GM13976 (cell line): ENCODE data around the gene ABHD6.

Experiments
- DNase-seq: peaks from one replicate; pipeline ENCODE4 v3.0.0; 2012; ENCODE audit warnings: low spot score
- CTCF ChIP-seq: IDR thresholded peaks from 2 replicates; pipeline ENCODE4 v1.5.1; 2012; ENCODE audit warnings: borderline replicate concordance, mild to moderate bottlenecking; ENCODE audit not compliant: insufficient read depth; ENCODE audit errors: extremely low read depth, missing control alignments, control extremely low read depth
- in situ Hi-C: fragments of 300-500 bp; cut with MboI; formaldehyde crosslinking; loops from one replicate; pipeline ENCODE4 v1.12.0; 2022; ENCODE audit warnings: low sequenced_read_pairs, mixed read lengths, inconsistent platforms; ENCODE audit not compliant: unreplicated experiment

The ABHD6 gene

GRCh38 chr3:58237238-58237940 lies at the start of gene ABHD6:
Gene ABHD6 (plus strand): TSS chr3:58237792. CDS start chr3:58256587, 18,795 bp downstream.
- in situ Hi-C loops: no loop called here
- DNase-seq: peak; percentile 92
- peak; percentile 65 for TF ChIP-seq CTCF

DNA sequence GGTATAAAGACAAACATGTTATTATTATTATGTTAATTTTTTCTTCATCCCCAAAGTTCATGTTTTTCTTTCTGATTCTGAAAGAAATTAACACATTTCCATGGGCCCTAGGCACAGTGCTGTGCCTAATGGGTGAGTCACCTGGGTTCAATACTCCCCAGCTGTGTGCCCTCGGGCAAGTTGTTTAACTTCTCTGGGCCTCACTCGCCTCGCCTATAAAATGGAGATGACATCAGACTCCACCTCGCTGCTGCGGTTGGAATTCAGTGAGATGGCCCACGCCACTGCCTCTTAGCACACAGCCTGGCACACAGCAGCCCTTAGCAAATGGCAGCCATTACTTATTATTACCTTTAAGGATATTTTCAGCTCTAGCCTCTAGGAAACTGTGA lies 49.4 kb upstream of the ABHD6 start:
- DNase-seq: no peak
- in situ Hi-C loops: loop anchor here (5.0 to 10.0 kb wide), 3 partner anchors 34 to 347 kb away; partner anchors contain the start of gene ACOX2
- TF ChIP-seq CTCF: no peak

GRCh38 chr3:58188921-58189451 lies 48.6 kb upstream of the ABHD6 start:
- TF ChIP-seq CTCF: no peak
- in situ Hi-C loops: loop anchor here (5.0 to 10.0 kb wide), 3 partner anchors 33 to 346 kb away; partner anchors contain the start of gene ACOX2
- DNase-seq: no peak

GRCh38 chr3:58189691-58190090 lies 47.9 kb upstream of the ABHD6 start:
- TF ChIP-seq CTCF: no peak
- in situ Hi-C loops: loop anchor here (5.0 to 10.0 kb wide), 3 partner anchors 33 to 345 kb away; partner anchors contain the start of gene ACOX2
- no peak for DNase-seq

GRCh38 chr3:58190291-58190690 lies 47.3 kb upstream of the ABHD6 start:
- no peak for DNase-seq
- in situ Hi-C loops: no loop called here
- TF ChIP-seq CTCF: no peak

DNA sequence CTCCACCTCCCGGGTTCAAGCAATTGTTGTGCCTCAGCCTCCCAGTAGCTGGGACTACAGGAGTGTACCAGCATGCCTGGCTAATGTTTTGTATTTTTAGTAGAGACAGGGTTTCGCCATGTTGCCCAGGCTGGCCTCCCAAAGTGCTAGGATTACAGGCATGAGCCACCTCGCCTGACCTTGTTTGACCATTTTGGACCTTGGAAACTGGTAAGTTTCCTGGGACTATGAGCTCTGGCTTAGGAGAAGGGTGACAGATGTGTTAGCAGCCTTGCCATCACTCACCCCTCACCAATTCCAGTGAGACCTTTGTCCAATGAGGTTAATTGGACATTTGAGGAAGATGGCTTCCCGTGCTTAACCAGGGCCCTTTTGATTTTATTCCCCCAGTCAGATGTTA lies 46.7 kb upstream of the ABHD6 start:
- TF ChIP-seq CTCF: no peak
- in situ Hi-C loops: no loop called here

More for the DNA sequence above, 46.7 kb upstream of the ABHD6 start:
- DNase-seq: no peak
